Colonic mucosa (tissue), 4 donors: ENCODE measurements around the gene NPPA. TPM values are rescaled to one million over a fixed set of nuclear protein-coding genes. Genes with fewer than 3 reads are reported as not detected.

Experiments used
- DNase-seq: peaks from one replicate; pipeline ENCODE4 v3.0.0-alpha.2; 2020
- H3K27ac ChIP-seq: fragments of 200-600 bp; one replicate; pipeline ENCODE4 v1.8.0; 2021
- H3K27me3 ChIP-seq: fragments of 200-600 bp; one replicate; pipeline ENCODE4 v1.8.0; 2021
- H3K36me3 ChIP-seq: fragments of 200-600 bp; one replicate; pipeline ENCODE4 v1.8.0; 2021
- H3K4me1 ChIP-seq: fragments of 200-600 bp; one replicate; pipeline ENCODE4 v1.8.0; 2021; ENCODE audit warnings: mild to moderate bottlenecking
- H3K4me3 ChIP-seq: fragments of 200-600 bp; one replicate; pipeline ENCODE4 v1.8.0; 2021
- H3K9ac ChIP-seq, 2 donors: one replicate each; pipeline ENCODE4 v1.7.0; 2013; ENCODE audit warnings: control low read depth in 2 of 2, low read depth in 2 of 2, low read length in 2 of 2
- H3K9me3 ChIP-seq: fragments of 200-600 bp; one replicate; pipeline ENCODE4 v1.8.0; 2021
- intact Hi-C: fragments of 100-400 bp; cut with DNase I; formaldehyde crosslinking; loops from one replicate; pipeline ENCODE4 v1.14.1; 2022
- total RNA-seq, 2 donors: library from RNA; stranded (reverse); fragmentation: NEBNext Ultra II Directional in 1 of 2; extraction: Animal tissue kit (Norgen Biotek cat#: 25700) in 1 of 2; gene quantifications; one replicate each; pipeline ENCODE4 v1.2.1, GENCODE V29; 2021
- TF ChIP-seq, protein P1 (sequence below): fragments of 200-600 bp; IDR thresholded peaks from one replicate; pipeline ENCODE4 v1.8.0; 2022; ENCODE audit warnings: antibody characterized with exemption, mild to moderate bottlenecking
- donor health status: healthy.
- donor health status: DM: no; HTN: no; CAD: no.
- donor health status: DM: no; HTN: no; CAD: no.

The NPPA gene
- total RNA-seq, 2 donors from 2014 or later = 3.1 TPM; not detected in 1

DNA sequence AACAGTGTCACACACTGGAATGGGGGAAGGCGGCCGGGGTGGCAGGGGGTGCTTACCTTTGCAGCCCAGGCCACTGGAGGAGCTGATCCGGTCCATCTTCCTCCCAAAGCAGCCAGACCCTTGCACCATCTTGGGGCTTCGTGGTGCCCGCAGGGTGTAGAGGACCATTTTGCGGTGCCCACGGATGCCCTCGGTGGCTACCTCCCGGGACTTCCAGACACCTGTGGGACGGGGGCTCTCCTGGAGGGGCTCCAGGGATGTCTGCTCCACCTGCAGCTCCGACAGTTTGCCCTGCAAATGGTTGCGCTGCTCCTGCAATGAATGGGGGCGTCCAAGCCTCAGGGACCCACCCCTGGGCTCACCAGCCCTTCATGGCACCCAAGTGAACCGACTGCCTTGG is 10.6 kb upstream of the NPPA start:
- no peak for DNase-seq

GRCh38 chr1:11857164-11857851 is 9.7 kb upstream of the NPPA start:
- no peak overlapping the region for H3K27ac ChIP-seq
- no peaks in the 10 kb centered on the region for H3K4me1 ChIP-seq
- H3K9ac ChIP-seq = no peak overlapping the region
- TF ChIP-seq, protein P1, sequence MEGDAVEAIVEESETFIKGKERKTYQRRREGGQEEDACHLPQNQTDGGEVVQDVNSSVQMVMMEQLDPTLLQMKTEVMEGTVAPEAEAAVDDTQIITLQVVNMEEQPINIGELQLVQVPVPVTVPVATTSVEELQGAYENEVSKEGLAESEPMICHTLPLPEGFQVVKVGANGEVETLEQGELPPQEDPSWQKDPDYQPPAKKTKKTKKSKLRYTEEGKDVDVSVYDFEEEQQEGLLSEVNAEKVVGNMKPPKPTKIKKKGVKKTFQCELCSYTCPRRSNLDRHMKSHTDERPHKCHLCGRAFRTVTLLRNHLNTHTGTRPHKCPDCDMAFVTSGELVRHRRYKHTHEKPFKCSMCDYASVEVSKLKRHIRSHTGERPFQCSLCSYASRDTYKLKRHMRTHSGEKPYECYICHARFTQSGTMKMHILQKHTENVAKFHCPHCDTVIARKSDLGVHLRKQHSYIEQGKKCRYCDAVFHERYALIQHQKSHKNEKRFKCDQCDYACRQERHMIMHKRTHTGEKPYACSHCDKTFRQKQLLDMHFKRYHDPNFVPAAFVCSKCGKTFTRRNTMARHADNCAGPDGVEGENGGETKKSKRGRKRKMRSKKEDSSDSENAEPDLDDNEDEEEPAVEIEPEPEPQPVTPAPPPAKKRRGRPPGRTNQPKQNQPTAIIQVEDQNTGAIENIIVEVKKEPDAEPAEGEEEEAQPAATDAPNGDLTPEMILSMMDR = no peak
- intact Hi-C loops = no loop called here
- H3K36me3 ChIP-seq = no peaks in the 10 kb centered on the region
- DNase-seq = no peak
- no peaks in the 10 kb centered on the region for H3K9me3 ChIP-seq
- H3K4me3 ChIP-seq = no peak overlapping the region
- peaks cover 23% of the 10 kb centered on the region for H3K27me3 ChIP-seq

More for the DNA sequence above, 10.6 kb upstream of the NPPA start:
- Histone ChIP-seq H3K4me1 (no peaks in the 10 kb centered on the region), H3K9me3 (no peaks in the 10 kb centered on the region), H3K36me3 (no peaks in the 10 kb centered on the region), H3K27ac (no peak overlapping the region), H3K27me3 (peaks cover 23% of the 10 kb centered on the region), H3K4me3 (no peak overlapping the region), H3K9ac (no peak overlapping the region)
- intact Hi-C loops = no loop called here
- TF ChIP-seq, protein P1 = no peak

DNA sequence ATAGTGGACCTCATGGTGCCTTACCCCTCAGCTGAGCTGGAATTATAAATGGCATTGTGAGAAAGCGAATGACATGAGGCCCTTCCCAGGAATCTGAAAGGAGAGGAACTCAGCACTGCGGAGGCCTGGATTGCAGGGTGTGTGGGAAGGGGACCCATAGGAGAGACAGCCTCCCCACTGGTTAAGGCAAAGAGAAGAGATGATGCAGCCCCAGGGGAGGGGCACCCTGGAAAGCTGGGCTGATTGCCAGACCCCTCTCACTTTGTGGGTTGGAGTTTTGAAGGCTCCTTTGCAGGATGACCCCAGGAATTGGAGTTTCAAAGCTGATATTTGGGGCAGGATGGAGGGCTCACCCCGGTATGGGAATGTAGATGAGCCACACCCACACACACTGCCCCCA is 9.1 kb upstream of the NPPA start:
- Histone ChIP-seq H3K36me3 (no peaks in the 10 kb centered on the region), H3K4me1 (no peaks in the 10 kb centered on the region), H3K9me3 (no peaks in the 10 kb centered on the region), H3K4me3 (no peak overlapping the region), H3K27ac (no peak overlapping the region), H3K9ac (no peak overlapping the region), H3K27me3 (peaks cover 23% of the 10 kb centered on the region)
- TF ChIP-seq, protein P1 = no peak
- DNase-seq = no peak
- intact Hi-C loops = no loop called here

DNA sequence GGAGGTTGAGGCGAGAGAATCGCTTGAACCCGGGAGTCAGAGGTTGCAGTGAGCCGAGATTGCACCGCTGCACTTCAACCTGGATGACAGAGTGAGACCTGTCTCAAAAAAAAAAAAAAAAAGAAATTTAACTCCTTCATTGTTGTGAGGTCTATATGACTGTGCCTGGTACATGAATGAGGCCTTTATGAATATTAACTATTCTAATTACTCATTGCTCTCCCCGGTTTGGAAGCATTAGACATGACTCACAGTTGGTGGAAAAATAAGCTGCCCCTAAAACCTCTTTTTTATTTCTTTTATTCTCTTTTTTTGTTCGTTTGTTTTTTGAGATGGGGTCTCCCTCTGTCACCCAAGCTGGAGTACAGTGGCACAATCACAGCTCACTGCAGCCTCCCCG is 7.8 kb upstream of the NPPA start:
- Histone ChIP-seq H3K9ac (no peak overlapping the region), H3K4me3 (no peak overlapping the region), H3K27ac (no peak overlapping the region), H3K9me3 (no peaks in the 10 kb centered on the region), H3K4me1 (no peaks in the 10 kb centered on the region), H3K27me3 (peaks cover 22% of the 10 kb centered on the region), H3K36me3 (no peaks in the 10 kb centered on the region)
- TF ChIP-seq, protein P1 = no peak
- intact Hi-C loops = no loop called here
- no peak for DNase-seq

GRCh38 chr1:11854519-11854918 is 6.9 kb upstream of the NPPA start:
- Histone ChIP-seq H3K9ac (no peak overlapping the region), H3K9me3 (no peaks in the 10 kb centered on the region), H3K4me1 (no peaks in the 10 kb centered on the region), H3K27ac (no peak overlapping the region), H3K4me3 (no peak overlapping the region), H3K27me3 (peaks cover 17% of the 10 kb centered on the region), H3K36me3 (no peaks in the 10 kb centered on the region)
- intact Hi-C loops = no loop called here
- no peak for DNase-seq
- TF ChIP-seq, protein P1 = no peak
